NCI-H2107 treated with DMSO at 0.1 percent for 48 hours (cell line): ENCODE measurements around the gene ADGRV1.

Experiments used
- DNase-seq: peaks from one replicate; lab custom pipeline; 2025; ENCODE audit not compliant: unreplicated experiment; lab: John Stamatoyannopoulos, UW

ADGRV1 gene, protein sequence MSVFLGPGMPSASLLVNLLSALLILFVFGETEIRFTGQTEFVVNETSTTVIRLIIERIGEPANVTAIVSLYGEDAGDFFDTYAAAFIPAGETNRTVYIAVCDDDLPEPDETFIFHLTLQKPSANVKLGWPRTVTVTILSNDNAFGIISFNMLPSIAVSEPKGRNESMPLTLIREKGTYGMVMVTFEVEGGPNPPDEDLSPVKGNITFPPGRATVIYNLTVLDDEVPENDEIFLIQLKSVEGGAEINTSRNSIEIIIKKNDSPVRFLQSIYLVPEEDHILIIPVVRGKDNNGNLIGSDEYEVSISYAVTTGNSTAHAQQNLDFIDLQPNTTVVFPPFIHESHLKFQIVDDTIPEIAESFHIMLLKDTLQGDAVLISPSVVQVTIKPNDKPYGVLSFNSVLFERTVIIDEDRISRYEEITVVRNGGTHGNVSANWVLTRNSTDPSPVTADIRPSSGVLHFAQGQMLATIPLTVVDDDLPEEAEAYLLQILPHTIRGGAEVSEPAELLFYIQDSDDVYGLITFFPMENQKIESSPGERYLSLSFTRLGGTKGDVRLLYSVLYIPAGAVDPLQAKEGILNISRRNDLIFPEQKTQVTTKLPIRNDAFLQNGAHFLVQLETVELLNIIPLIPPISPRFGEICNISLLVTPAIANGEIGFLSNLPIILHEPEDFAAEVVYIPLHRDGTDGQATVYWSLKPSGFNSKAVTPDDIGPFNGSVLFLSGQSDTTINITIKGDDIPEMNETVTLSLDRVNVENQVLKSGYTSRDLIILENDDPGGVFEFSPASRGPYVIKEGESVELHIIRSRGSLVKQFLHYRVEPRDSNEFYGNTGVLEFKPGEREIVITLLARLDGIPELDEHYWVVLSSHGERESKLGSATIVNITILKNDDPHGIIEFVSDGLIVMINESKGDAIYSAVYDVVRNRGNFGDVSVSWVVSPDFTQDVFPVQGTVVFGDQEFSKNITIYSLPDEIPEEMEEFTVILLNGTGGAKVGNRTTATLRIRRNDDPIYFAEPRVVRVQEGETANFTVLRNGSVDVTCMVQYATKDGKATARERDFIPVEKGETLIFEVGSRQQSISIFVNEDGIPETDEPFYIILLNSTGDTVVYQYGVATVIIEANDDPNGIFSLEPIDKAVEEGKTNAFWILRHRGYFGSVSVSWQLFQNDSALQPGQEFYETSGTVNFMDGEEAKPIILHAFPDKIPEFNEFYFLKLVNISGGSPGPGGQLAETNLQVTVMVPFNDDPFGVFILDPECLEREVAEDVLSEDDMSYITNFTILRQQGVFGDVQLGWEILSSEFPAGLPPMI (N-terminal part only)

DNA sequence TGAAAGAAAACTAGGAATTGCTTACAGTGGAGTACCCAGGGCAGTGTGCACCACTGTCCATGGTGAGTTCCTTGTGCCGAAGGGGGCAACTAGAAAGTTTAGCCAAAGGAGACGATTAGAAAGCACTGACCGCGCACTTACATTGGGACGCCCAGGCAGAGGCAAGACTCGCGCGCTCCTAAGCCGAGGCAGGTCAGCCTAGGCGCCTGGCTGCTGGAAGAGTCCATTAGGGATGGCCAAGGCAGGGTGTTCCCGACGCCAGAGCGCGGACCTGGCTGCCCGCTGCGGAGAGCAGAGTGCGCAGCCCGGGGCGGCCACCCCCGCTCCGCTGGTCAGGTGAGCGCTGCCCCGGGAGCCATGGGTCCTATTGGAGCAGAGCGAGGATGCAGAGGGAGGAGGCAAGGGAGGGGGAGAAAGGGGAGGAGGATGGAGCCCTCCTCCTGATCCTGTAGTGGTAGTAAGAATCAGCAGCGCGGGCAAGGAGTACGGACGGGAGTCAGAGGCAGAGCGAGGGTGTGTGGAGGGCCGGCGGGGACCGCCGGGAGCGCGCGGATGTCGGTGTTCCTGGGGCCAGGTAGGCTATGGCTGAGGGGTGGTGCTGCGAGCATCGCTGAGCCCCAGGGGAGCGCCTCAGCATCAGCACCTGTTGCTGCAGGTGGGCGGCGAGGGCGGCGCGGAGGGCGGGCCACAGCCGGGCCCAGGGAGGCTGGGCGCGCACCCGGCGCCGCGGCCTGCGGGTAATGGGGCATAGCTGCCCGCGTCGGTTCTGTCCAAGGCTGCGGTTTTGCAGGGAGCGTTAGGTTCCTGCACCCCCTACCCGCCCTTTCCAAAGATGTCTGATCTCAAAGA, at the start of gene ADGRV1:
Gene ADGRV1, plus strand, starts transcription at position 454 of the 849 bp plus-strand sequence. Its CDS starts 99 bp downstream, at position 553.
- peak; percentile 80 for DNase-seq

DNA sequence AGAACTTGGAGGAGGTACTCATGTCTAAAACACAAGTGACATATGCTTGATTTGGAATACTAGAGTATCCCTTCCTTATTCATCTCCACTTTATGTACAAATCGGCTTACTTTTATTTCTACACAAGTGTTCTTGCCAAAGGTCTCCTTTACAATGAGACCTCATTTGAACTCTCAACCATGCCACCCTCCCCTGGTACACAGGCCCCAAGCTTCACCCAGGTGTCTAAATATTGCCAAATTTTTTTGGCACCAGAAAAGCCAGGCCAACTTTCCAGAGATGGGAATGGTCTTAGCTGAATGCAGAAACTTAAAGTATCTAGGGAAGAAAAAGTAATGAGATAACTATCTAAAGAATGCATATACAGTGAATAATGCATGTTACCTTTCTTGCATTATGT, 48.2 kb upstream of the ADGRV1 start:
- DNase-seq: no peak

DNA sequence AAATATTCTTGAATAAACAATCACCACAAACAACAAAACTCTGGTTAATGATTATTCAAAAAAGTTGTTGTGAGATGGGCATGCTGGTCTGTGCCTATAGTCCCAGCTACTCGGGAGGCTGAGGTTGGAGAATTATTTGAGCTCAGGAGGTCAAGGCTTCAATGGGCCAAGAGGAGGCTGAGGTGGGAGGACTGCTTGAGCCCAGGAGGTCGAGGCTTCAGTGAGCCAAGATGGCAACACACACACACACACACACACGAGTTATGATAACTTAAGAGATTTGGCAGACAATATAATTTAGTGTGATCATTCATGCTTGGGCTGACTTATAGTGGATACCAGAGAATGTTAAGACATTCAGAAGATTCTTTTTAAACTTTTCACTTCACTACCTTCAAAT, 44.1 kb upstream of the ADGRV1 start:
- no peak for DNase-seq

DNA sequence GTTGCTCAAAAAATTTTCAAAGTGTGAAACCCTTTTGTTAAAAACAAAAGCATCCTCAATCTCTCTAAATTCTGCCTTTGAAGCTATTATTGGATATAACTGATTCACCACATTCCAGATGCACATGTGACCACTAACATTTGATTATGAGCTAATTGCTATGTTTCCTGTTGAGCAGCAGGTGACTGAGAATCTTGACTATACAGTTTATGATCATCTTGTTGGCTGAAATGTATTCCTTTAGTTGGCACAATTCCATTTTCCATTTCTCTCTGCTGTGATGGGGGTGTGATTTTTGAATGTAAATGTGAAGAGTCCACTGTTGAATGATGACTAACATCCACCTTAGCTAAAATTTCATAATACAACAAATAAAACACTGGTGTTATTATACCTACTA, 39.9 kb upstream of the ADGRV1 start:
- peak; percentile 85 for DNase-seq

DNA sequence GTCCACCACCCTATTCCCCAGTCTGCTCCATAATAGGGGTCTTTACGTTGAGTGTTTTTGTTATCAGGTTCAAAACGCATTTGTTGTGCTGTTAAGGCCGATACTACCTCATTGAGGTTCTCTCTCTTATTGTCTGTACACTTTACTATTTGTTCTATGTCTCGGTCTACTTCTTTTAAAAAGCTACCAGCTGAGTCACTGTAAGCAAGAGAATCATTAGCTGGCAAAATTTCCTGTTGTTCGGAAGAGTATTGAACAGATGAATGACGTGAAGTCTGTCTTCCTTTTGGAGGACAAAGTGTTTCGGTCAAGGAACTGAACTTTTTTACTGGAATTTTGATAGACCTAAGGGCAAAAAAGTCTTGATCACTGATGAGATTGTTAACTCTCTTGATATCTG, 39.5 kb upstream of the ADGRV1 start:
- DNase-seq: peak; percentile 85

DNA sequence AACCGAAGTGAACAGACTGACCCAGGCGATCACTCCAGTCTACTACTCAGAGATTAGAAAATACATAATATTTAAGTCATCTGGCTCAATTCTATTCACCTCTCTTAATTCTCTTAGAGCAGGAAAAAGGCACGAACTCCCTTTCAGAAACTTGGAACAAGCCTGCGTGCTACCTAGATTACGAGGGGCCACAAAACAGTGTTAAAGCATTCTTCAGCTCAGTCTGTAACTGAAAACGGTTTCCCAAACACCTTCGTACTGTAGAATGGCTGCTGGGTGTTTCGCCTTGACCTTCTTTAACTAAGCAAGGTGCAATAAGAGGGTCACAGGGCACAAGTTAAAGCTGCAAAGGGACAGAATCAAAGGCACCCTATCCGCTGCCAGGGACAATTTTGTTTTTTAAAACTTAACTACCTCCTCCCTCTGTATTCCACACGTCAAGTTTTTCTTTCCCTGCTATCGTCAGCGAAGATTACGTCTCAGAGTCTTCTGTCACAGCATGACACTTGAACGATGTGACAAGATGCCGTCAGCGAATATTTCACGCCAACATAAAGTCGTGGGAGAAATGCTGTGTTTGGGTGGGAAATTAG, 29.9 kb upstream of the ADGRV1 start:
- no peak for DNase-seq

DNA sequence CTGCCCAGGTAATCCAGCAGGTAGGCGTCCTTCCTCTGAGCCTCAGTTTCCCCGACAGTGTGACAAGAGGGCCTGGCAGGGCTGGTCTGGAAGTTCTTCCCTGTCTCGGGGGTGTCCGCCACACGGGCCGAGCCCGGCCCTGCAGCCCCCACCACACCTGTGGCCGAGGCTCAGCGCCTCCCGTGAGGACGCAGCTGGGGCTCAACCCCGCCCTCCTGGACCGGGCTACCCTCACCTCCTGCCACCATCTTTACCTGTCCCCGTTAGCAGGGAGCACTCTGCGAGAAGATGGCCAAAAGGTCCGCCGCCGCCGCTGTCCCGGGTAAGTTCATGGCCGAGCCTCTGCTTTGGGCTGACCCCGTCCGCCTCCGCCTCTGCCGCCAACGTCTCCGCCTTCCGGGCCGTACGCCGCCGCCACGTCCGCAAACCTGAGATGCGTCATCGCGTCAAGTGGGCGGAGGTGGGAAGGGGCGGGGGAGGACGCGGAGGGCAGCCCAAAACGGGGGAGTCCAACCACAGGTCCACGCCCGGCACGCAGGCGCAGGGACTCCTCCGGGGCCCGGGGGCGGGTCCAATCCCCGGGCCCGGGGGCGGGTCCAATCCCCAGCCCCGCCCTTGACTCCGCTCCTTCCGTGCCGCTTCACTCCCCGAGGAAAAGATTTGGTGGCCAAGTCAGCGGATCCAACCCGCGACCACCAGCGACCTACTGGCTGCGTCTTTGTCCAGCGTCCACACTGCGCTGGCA, 29.2 kb upstream of the ADGRV1 start, which contains the start of gene LYSMD3:
Gene LYSMD3, minus strand, starts transcription at position 391 of the 745 bp plus-strand sequence. CDS start 4,295 bp downstream, outside the sequence.
- DNase-seq: peak; percentile 70

DNA sequence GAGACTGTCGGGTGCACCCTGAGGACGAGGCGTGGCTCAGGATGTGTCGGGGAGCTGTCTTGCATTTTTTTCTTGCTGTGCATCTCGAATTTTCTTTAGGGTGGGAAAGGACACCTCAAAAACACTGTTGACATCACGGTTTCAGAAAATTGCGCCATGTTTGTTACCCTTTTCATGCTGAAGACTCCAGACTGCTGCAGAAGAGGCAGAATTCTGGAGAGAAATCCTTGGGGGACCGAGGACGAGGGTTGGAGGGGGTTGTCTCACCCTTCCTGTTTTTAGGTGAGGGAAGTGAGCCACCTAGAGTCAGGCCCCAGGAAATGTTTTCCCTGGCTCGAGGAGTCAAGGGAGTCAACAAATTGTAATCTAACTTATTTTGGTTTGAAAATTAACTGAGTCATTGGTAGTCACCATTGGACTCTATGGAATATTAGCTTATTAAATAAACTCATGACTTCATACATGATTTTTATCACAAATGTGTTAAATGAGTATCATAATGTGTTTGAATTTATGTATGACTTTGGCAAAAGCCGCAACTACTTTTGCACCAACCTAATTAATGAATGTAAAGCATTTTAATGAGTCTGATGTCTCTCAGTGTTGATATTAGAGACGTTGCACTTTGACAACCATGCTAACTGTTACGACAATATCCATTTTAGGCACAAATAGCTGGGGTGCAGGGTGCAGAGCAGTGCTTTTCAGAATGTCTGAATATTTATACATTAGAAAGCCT, 28.5 kb upstream of the ADGRV1 start:
- DNase-seq: peak; percentile 32

DNA sequence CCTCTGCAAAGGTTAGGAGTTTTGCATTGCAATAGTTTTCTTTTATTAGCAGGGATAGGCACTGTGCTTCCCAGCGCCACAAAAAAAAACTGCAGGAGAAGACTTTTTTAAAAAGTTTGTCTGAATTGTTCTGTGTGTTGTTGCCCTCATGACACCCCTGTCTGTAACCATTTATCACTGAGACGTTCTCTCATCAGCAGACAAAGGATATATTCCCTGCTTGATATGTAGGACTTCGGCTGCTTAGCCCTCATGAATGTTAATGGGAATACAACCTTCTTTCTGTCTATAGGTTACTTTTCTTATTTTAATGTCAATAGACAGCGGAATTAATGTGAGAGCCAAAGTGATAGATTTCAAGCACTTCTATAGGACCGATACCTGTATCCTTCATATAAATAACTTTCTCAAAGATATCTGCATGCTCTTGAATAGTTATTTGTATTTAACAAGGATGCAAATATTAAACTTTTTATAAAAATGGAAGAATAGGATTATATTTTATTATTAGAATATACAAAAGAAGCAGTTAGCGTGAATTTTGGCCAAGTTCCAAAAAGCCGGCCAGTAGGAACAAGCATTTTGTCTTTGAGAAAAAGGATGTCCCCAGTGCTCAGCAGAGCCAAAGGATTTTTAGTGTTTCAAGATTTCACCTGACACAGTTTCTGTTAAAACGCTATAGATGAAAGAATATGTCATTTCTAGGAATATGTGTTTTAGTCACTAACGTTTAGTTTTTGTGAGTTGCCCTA, 27.7 kb upstream of the ADGRV1 start:
- no peak for DNase-seq

DNA sequence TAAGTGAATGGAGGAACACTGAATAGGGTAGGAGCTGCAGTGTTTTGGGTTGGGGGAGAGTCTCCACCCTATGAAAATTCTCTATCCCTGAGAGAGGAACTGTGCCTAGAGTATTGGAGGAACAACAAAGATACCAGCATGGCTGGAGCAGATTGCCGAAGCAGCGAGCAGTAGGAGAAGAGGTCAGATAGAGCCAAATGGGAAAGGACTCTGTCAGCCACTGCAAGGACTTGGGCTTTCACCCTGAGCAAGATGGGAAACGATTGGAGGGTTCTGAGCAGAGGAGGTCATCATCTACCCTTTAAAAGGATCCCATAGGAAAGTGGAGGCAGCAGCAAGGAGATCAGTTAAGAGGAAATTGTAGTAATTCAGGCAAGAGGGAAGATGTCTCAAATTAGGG, 24.8 kb upstream of the ADGRV1 start:
- no peak for DNase-seq

DNA sequence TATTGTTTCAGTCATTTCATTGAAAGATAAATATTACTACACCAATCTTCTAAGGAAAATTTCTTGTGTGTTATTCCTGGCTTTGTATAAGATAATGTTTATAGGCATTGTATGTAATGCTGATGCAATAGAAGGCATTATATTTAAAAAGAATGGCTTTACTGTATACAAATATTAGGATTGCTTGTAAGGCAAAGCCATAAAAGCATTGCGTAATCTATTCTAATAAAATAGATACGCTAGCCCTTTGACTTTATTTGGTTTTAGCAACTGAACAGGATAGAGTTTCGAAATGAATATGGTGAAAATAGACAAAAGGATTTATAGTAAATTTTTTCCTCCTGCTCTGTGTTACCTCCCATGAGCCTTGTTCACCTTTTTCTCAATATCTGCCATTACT, 23.7 kb upstream of the ADGRV1 start:
- DNase-seq: no peak

DNA sequence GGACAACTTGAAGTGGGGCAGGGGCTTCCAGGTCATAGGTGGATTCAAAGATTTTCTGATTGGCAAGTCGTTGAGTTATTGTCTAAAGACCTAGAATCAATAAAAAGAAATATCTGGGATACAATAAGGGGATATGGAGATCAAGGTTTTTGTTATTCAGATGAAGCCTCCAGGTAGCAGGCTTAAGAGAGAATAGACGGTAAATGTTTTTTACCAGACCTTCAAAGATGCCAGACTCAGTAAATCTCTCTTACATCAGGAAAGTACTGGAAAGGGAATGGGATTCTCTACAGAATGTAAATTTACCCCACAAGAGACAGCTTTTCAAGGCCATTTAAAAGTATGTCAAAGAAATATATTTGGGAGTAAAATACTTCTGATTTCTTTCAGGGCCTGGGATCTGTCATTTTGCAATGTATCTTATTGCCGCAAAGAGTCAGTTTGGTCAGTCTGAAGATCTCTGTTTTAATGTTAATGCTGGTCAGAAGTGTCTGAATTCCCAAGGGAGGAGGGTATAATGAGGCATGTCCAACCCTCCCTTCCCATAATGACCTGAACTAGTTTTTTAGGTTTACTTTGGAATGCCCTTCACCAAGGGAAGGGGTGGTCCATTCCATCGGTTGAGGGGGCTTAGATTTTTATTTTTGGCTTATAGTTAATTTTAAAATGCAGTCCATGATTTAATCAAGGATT, 15.6 kb upstream of the ADGRV1 start:
- no peak for DNase-seq

DNA sequence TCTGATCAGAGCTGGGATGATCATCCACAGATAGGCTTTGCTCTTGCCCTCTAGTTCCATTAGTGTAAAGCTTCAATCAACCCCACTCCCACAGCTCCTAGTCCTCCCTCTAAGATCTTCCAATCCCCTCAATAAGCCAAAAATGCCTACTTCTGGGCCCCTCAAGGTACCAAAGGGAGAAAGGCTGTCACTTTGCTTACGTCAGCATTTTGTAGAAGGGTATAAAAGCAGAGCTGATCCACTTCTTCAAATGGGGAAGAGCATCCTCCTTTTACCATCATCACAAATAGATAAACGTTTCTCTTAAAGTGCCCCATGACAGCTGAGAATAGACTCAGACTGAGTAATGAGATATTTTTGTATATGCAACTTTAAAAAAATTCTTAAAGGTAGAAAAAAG, 13.1 kb upstream of the ADGRV1 start:
- DNase-seq: no peak

DNA sequence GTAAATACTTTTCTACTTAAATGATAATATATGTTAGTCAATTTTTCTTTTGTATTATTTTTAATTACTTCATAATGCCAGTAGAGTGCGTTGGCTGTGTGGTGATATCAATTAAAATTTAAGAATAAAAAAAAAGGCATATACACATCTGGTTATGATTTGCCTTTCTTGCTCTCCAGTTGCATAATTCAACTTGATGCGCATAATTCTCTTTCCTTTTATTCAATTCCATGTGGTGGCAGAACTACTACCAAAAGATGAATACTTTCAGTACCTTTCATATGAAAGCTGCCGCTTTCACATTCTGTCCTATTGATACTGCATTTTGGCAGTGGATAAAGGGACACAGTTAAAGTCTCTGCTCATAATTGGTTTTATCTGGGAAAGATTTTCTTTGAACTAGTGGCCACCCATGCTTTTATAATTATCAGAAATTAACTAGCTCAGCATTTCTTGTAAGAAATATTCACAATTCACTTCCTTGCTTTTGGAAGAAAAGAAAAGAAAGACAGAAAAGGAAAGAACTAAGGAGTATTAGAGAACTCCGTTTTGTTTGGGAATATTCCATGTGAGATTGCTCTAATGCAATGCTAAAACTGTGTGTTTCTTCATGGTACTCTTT, 12.3 kb upstream of the ADGRV1 start:
- DNase-seq: no peak

DNA sequence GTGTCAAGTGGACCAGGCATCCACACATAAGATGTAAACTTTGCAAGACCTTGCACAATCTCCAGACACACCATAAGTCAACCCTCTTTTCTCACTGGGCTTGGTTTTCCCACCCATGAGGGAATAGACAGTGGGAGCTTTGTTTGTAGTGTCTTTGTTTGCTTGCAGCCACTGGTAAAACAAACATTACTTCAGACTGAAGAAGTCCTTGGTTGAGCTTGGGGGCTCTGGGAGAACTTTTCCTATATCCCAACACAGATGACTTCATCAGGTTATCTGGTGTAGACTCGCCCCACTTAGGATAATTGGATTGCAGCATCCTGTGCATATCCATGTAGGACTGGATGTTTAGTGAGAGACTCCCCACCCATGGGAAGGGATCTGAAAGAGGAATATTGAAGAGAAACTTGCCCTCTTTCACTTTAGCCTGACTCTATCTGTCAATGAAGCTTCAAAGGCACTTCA, 11.5 kb upstream of the ADGRV1 start:
- DNase-seq: no peak

DNA sequence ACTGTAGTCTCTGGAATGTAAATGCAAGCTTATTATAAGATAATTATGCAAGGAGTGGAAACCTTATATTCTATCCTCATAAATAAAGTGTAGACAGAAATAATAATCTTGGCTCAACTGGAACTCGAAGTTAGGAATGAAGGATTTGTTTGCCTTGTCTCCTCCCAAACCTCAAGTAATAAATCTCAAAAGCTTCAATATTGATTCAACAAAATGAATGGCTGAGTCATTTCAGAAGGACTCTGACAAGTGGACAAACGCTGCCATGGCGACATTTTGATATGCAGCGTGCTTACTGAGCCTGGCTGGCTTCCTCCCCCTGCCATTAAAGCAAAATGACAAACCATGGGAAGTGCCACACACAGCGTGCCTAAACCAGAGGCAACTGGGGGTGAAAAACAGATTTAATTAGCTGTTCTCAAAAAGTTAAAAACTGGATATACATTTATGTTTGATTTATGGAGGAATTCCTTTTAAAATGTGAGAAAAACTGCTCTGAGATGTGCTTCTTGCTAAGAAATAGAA, 10.5 kb upstream of the ADGRV1 start:
- DNase-seq: peak; percentile 35
